DMS114 treated with DMSO at 0.1 percent for 48 hours (cell line): Measurements from ENCODE around the gene AMPD2.
"Not testable (repeated sequence)": the region's sequence is repeated elsewhere in the genome, so short reads cannot be mapped to it uniquely, and the experiment has no call there.

ENCODE experiments used
- DNase-seq: peaks from one replicate; lab custom pipeline; 2025; ENCODE audit not compliant: unreplicated experiment; lab: John Stamatoyannopoulos, UW

Gene AMPD2

DNA sequence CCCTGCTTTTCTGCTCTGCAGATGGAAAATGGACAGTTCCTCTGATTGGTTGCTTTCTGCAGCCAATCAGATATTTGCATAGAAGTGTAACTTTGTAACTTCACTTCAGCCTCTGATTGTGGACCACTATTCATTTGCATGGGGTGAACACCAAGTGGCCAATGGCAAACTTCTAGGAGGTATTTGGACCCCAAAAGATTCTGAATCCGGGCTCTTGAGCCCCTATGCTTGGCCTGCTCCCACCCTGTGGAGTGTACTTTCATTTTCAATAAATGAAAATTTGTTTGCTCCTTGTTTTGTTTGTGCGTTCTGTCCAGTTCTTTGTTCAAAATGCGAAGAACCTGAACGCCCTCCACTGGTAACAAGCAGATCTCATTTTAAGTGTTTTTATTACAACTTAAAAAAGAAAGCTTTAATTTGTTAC lies 29.9 kb downstream of the AMPD2 start:
- DNase-seq: peak; percentile 62

DNA sequence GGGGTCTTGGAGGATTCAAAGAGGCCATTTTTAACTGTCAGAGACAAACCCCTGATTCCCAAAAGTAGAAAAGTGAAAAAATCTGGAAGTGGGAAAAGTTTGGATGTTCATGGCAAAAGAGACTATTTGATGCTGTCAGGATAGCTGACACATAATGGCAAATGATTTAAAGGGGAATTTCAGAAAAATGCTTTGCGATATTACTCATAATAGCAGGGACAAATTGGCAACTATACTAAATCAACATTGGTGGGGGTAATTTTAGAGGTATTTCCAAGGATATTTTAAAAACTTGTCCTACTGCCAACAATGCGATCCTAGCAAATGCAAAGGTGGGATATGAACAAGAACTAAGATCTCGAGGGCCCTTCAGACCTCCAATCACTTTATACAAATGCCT lies 31.0 kb downstream of the AMPD2 start:
- no peak for DNase-seq

- DNase-seq: no peak
These were observed 32.8 kb downstream of the AMPD2 start for GRCh38 chr1:109652402-109652801.

- no peak for DNase-seq
These were observed 33.7 kb downstream of the AMPD2 start for GRCh38 chr1:109653306-109653705.

DNA sequence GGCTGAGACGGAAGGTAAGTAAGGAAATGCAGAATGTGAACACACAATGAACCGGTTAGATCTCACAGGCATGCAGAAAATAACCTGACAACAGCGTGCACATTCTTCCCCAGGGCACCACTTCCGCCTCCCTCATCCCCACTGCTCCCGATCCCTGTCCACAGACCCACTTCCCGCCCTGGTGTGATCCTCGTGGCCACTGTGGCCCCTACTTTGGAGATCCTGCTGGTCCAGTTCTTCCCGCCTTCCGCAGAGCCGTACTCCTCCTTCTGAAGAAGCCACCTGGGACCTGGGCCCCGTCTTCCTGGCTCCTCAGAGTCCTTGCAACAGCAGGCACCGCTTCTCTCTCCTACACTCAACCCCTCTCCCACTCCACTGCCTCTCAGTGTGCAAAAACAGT lies 34.9 kb downstream of the AMPD2 start:
- DNase-seq: no peak

- peak; percentile 71 for DNase-seq
These were observed 36.2 kb downstream of the AMPD2 start, which contains the start of gene GSTM4 for GRCh38 chr1:109655615-109656519. Gene GSTM4 (plus strand): TSS chr1:109656099. CDS start chr1:109656390, 291 bp downstream.

- DNase-seq: no peak
These were observed 37.8 kb downstream of the AMPD2 start for GRCh38 chr1:109657395-109657794.

- no peak for DNase-seq
These were observed 38.3 kb downstream of the AMPD2 start for GRCh38 chr1:109657970-109658369.

DNA sequence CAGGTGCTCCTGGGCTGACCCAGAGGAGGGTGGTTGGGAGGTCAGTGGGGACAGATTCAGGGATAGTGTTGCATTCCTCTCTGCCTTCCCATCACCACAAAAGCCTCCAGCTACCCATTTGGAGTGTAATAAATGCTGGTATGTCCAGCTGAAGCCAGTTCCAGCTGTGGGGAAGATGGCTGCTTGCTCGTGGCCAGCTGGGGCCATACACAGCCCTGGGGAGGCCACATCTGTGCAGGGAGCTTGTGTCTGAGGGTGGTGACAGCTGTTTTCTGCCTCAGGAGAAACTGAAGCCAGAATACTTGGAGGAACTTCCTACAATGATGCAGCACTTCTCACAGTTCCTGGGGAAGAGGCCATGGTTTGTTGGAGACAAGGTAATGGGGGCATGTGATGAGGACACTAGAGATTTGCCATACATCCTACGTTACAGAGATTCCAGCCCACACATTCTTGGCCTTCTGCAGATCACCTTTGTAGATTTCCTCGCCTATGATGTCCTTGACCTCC lies 39.0 kb downstream of the AMPD2 start:
- no peak for DNase-seq

GRCh38 chr1:109659145-109659544 lies 39.5 kb downstream of the AMPD2 start:
- no peak for DNase-seq

DNA sequence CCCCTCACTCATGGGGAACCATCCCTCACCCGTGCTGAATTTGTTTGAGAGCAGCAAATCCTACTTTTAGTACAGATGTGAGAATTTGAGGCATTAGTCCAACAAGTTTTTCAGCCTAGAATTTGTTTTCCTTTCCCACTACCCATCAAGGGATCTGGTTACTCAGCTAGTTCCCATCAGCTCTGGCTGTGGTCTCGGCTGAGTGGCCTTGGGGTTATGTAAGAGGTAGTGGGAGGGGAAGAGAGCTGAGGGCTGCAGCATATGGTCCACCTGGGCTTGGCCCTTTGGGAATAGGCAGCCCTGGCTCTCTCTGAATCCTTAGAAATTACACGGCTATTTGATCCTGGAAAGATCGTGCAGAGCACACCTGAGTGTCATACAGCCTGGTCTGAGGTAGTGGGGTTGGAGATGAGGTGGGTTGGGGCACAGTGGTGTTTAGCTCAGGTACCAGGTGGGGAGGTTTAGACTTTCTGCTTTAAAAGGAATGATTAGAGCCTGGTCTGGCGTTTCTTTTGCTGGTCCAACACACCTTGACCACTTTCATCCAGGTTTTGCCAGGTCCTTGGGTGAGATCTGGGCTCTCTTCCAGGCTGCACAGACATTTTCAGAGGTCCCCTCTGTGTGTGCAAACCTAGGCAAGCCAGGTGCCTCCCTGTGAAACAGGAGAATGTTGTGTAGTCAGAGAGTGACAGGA lies 40.5 kb downstream of the AMPD2 start:
- DNase-seq: no peak

- DNase-seq: not testable (repeated sequence)
These were observed 41.0 kb downstream of the AMPD2 start for GRCh38 chr1:109660691-109661026.

DNA sequence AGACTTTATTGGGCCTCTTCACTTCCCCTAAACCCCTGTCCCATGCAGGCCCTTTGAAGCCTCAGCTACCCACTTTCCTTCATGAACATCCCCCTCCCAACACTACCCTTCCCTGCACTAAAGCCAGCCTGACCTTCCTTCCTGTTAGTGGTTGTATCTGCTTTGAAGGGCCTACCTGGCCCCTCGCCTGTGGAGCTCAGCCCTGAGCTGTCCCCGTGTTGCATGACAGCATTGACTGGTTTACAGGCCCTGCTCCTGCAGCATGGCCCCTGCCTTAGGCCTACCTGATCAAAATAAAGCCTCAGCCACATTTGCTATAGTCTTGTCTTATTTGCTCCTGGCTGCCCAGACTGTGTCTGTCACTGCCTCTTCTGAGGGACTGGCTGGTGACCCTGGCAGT lies 41.8 kb downstream of the AMPD2 start:
- DNase-seq: no peak

GRCh38 chr1:109664671-109665070 lies 45.0 kb downstream of the AMPD2 start:
- no peak for DNase-seq

DNA sequence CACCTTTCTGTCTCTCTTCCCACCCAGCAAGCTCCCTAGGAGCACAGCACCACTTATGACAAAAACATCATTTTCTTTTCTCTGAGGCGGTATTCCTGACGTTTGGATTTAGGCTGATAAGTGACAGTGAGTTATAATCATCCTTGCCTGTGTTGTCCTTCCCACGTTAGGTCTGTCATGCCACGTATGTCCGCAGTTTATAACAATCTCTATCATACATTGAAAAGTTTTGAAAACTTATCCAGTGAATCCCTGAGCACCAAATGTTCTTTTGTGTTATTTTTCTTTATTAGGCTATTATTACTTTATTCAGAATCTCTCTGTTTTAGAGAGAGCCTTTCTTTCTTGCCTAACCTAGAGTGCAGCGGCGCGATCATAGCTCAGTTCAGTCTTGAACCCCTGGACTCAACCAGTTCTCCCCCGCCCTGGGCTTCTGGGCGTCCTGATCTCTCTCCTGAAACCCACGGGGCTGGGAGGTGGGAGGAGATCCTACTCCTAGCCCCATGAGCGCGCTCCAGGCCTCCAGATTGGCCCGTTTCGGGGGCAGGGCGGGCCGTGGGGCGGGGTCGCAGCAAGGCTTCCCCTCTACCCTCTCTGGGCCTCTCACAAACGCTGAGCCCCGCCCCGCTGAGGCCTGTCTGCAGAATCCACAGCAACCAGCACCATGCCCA lies 48.0 kb downstream of the AMPD2 start, which contains the start of gene GSTM2:
GSTM2 (plus strand) TSS at position 606 of the 671 bp plus-strand sequence; CDS start at position 665, 59 bp downstream.
- peak; percentile 87 for DNase-seq

- no peak for DNase-seq
These were observed 48.6 kb downstream of the AMPD2 start for GRCh38 chr1:109668123-109668775.

DNA sequence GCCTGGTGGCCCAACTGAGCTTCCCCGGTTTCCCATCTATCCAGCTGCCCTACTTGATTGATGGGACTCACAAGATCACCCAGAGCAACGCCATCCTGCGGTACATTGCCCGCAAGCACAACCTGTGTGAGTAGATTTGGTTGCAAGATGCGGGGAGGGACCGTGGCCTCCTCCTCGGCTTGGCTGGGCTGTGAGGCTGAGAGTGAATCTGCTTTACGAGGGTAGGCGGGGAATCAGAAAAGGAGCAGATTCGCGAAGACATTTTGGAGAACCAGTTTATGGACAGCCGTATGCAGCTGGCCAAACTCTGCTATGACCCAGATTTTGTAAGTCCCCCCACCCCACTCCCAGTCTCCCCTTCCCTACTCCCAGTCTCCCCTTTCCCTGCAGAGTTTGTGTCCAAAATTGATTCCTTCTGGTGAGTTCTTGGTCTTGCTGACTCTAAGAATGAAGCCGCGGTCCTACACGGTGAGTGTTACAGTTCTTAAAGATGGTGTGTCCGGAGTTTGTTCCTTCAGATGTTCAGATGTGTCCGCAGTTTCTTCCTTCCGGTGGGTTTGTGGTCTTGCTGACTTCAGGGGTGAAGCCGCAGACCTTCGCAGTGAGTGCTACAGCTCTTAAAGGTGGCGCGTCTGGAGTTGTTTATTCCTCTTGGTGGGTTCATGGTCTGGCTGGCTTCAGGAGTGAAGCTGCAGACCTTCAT lies 49.8 kb downstream of the AMPD2 start:
- no peak for DNase-seq

- not testable (repeated sequence) for DNase-seq
These were observed 50.3 kb downstream of the AMPD2 start for GRCh38 chr1:109669949-109670302.

DNA sequence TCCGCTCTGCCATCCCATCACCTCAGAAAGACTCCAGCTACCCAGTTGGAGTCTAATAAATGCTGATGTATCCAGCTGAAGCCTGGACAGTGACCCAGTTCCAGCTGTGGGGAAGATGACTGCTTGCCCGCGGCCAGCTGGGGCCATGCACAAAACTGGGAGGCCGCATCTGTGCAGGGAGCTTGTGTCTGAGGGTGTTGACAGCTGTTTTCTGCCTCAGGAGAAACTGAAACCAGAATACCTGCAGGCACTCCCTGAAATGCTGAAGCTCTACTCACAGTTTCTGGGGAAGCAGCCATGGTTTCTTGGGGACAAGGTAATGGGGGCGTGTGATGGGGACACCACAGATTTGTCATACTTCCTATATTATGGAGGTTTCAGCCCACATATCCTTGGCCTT lies 51.4 kb downstream of the AMPD2 start:
- no peak for DNase-seq

- not testable (repeated sequence) for DNase-seq
These were observed 54.2 kb downstream of the AMPD2 start for GRCh38 chr1:109673861-109674260.
